A549 treated with DMSO at 1 μM for 4 hours (cell line): ENCODE data around the gene DCUN1D2. TPM values are rescaled to one million over a fixed set of nuclear protein-coding genes. Genes with fewer than 3 reads are reported as not detected.

ENCODE experiments used
- total RNA-seq: library from RNA; stranded (reverse); fragments of 200-300 nt; extraction: Qiagen RNA extraction; gene quantifications from 5 replicates; pipeline ENCODE4 v1.2.3, GENCODE V29; 2022; ENCODE audit warnings: low read depth

The DCUN1D2 gene
- 9.0 to 11.1 TPM (median 10.1 TPM) in 5 replicates for total RNA-seq

DNA sequence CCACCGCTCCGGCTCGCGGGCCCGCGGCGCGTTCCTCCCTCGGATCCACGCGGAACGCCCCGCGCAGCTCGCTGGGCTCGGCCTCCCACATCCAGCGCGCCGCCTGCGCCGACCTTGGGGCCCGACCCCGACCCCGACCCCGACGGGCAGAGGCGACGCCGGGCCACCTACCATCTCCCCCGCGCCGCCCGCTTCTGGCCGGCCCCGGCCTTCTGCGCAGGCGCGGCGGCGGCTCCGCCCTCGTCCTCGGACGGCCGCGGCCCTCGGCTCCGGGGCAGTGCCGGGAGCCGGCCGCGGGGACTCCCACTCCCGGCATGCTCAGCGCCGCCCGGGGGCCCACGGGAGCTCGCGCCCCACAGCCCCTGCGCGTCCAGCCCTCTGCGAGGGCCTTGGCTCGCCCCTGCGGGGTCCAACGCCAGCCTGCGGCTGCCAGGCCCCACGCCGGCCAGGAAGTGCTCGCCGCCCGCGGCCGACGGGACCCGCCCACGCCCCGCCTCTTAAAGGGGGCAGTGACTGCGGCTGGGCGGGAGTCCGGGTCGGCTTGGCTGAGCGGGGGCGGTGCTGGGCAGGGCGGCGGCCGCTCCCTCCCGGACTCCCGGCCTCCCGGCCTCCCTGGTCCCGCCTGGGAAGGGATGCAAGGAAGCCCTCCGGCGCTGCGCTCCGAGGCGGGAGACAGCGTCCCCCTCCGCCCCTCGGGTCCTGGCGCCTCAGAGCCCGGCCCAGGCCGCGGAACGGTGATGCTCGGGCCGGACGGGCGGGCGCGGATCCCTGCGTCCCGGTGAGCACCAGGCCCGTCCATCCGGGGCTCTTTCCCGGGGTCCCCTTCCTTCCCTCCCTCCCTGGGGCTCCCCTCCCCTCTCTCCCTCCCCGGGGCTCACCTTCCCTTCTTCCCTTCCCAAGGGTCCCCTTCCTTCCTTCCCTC lies at the start of gene DCUN1D2:
Gene DCUN1D2, minus strand, starts transcription at position 216 of the 922 bp plus-strand sequence. Its CDS starts 42 bp downstream, at position 174.

DNA sequence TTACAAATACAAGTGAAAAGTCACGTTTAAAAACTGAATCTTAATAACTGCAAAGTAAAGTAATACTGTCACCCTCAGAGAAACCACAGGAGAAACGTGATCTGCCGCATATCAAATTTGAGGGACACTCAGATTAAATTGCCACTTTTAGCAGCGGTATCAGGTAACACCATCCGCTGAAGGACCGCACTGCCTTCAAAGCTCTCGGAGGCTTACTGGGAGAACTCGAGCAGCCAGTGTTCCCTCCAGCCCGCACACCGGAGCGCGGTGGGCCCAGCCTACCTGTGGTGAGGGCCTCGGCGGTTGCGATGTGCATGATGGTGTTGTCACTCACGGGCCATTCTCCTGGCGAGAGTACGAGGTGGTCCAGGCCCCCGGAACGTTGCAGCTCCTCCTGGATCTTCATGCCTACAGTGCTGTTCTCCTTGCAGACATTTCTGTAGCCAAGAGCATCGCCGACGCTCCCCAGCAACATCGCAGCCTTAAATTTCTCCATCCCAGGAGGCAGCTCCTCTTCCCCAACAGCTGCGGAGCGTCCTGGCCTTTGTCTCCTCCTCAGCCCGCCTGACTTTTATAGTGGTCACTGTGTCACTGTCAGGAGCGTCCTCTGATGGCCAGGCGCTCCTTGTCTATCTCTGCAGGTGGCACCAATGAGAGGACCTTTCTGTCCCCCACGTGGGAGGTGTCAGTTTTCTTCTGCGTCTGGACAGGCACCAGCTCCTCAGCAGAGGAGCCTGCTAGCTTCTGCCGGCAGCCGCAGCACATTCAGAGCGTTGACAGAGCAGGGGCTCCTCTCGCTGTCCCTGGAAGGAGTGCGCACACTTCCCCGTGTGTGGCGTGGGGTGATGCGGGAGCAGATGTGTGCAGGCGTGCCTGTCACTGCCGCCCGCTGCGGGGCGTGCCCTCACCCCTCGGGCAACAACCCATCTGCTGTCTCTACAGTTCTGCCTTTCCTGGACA lies 37.3 kb downstream of the DCUN1D2 start, which contains the start of gene ADPRHL1:
Gene ADPRHL1, minus strand, starts transcription at position 547 of the 960 bp plus-strand sequence. Its CDS starts 51 bp downstream, at position 496.

Other genes starting within 250 kb of the DCUN1D2 start
- gene LAMP1, start 193.5 kb downstream of the DCUN1D2 start, total RNA-seq, result 79.7 to 93.1 TPM (median 87.4 TPM) in 5 replicates
- gene GRTP1, start 126.6 kb downstream of the DCUN1D2 start, total RNA-seq, result 1.2 to 1.7 TPM (median 1.4 TPM) in 5 replicates
- gene ADPRHL1, start 37.2 kb downstream of the DCUN1D2 start, total RNA-seq, result 10.7 to 15.5 TPM (median 12.6 TPM) in 5 replicates
- 99.4 to 116 TPM (median 107 TPM) in 5 replicates for gene TFDP1, start 94.0 kb upstream of the DCUN1D2 start, total RNA-seq
- gene ATP4B, start 167.5 kb upstream of the DCUN1D2 start, total RNA-seq, result not detected in 5 replicates
- gene GRK1, start 176.5 kb upstream of the DCUN1D2 start, total RNA-seq, result 0.02 TPM in 1 of 5 replicates, not detected in the others